CD4-positive, alpha-beta T cell treated with Interleukin-4 for 4 hours (primary cell): ENCODE data around the gene APEX1.

ENCODE experiments used
- DNase-seq: peaks from one replicate; pipeline ENCODE4 v3.0.0-alpha.2; 2020

The APEX1 gene

GRCh38 chr14:20454516-20455354, at the start of gene APEX1, which contains the start of gene OSGEP:
Gene APEX1, plus strand, starts transcription at chr14:20455226. Its CDS starts 420 bp downstream, at chr14:20455646.
Gene OSGEP, minus strand, starts transcription at chr14:20454812. Its CDS starts 129 bp downstream, at chr14:20454683.
- DNase-seq = peak; percentile 99

- no peak for DNase-seq
Measured at GRCh38 chr14:20409226-20409625, 45.8 kb upstream of the APEX1 start.

- DNase-seq = peak; percentile 44
Measured at GRCh38 chr14:20412411-20412810, 42.6 kb upstream of the APEX1 start.

- peak; percentile 63 for DNase-seq
Measured at GRCh38 chr14:20412876-20413743, 41.9 kb upstream of the APEX1 start, which contains the start of gene TEP1. Gene TEP1, minus strand, starts transcription at chr14:20413501. Its CDS starts 5,062 bp downstream, at chr14:20408439.

GRCh38 chr14:20413744-20414082, 41.3 kb upstream of the APEX1 start:
- peak; percentile 47 for DNase-seq

GRCh38 chr14:20415782-20416206, 39.2 kb upstream of the APEX1 start:
- DNase-seq = peak; percentile 66

- no peak for DNase-seq
Measured at GRCh38 chr14:20416223-20416622, 38.8 kb upstream of the APEX1 start.

GRCh38 chr14:20417250-20418186, 37.5 kb upstream of the APEX1 start:
- no peak for DNase-seq

GRCh38 chr14:20418501-20418909, 36.5 kb upstream of the APEX1 start:
- no peak for DNase-seq

GRCh38 chr14:20419419-20419818, 35.6 kb upstream of the APEX1 start:
- DNase-seq = no peak

GRCh38 chr14:20421267-20421666, 33.8 kb upstream of the APEX1 start:
- DNase-seq = no peak

GRCh38 chr14:20422886-20423285, 32.1 kb upstream of the APEX1 start:
- no peak for DNase-seq

- no peak for DNase-seq
Measured at GRCh38 chr14:20424851-20425250, 30.2 kb upstream of the APEX1 start.

GRCh38 chr14:20427231-20428009, 27.6 kb upstream of the APEX1 start:
- DNase-seq = peak; percentile 6

GRCh38 chr14:20428010-20428365, 27.0 kb upstream of the APEX1 start:
- DNase-seq = no peak

GRCh38 chr14:20428802-20429201, 26.2 kb upstream of the APEX1 start:
- DNase-seq = no peak

- DNase-seq = no peak
Measured at GRCh38 chr14:20429801-20430669, 25.0 kb upstream of the APEX1 start.

GRCh38 chr14:20434701-20435581, 20.1 kb upstream of the APEX1 start:
- no peak for DNase-seq

GRCh38 chr14:20435582-20436362, 19.3 kb upstream of the APEX1 start, which contains the start of gene KLHL33:
Gene KLHL33, minus strand, starts transcription at chr14:20436166. Its CDS starts 355 bp downstream, at chr14:20435811.
- DNase-seq = no peak
